ENCODE results near the gene SLC38A11. TPM values are rescaled to one million over a fixed set of nuclear protein-coding genes. Genes with fewer than 3 reads are reported as not detected.

Gene SLC38A11
- total and polyA plus RNA-seq, 4 donors = 2.2 to 28.9 (median 3.6) TPM

- no peak for DNase-seq (ENCODE audit: low read depth in 4 of 6, low spot score in 6 of 6)
- H3K27me3 ChIP-seq (ENCODE audit: control insufficient read depth, insufficient read depth, low read length) = no peaks in the 10 kb centered on the region
- no peaks in the 10 kb centered on the region for H3K9me3 ChIP-seq (ENCODE audit: control insufficient read depth, insufficient read depth, low read length)
- H3K4me3 ChIP-seq (ENCODE audit: low read depth, low read length) = no peak overlapping the region
- no peaks in the 10 kb centered on the region for H3K4me1 ChIP-seq (ENCODE audit: control insufficient read depth, insufficient read depth, low read length)
- no CpG with 5 or more reads among the region's 1 CpG for WGBS (ENCODE audit: insufficient coverage)
- H3K36me3 ChIP-seq (ENCODE audit: control insufficient read depth, insufficient read depth, low read length) = no peaks in the 10 kb centered on the region
- no peak overlapping the region for H3K27ac ChIP-seq (ENCODE audit: low read depth, low read length)
These were observed 18.9 kb upstream of the SLC38A11 start for GRCh38 chr2:164974221-164974620.

- Histone ChIP-seq H3K4me1 (ENCODE audit: control insufficient read depth, insufficient read depth, low read length) (no peaks in the 10 kb centered on the region), H3K27me3 (ENCODE audit: control insufficient read depth, insufficient read depth, low read length) (no peaks in the 10 kb centered on the region), H3K27ac (ENCODE audit: low read depth, low read length) (no peak overlapping the region), H3K4me3 (ENCODE audit: low read depth, low read length) (no peak overlapping the region), H3K36me3 (ENCODE audit: control insufficient read depth, insufficient read depth, low read length) (no peaks in the 10 kb centered on the region), H3K9me3 (ENCODE audit: control insufficient read depth, insufficient read depth, low read length) (no peaks in the 10 kb centered on the region)
- 100% methylated on average over 1 of the region's 4 CpGs for WGBS (ENCODE audit: insufficient coverage)
- DNase-seq (ENCODE audit: low read depth in 4 of 6, low spot score in 6 of 6) = no peak
These were observed 16.9 kb upstream of the SLC38A11 start for GRCh38 chr2:164972216-164972615.

DNA sequence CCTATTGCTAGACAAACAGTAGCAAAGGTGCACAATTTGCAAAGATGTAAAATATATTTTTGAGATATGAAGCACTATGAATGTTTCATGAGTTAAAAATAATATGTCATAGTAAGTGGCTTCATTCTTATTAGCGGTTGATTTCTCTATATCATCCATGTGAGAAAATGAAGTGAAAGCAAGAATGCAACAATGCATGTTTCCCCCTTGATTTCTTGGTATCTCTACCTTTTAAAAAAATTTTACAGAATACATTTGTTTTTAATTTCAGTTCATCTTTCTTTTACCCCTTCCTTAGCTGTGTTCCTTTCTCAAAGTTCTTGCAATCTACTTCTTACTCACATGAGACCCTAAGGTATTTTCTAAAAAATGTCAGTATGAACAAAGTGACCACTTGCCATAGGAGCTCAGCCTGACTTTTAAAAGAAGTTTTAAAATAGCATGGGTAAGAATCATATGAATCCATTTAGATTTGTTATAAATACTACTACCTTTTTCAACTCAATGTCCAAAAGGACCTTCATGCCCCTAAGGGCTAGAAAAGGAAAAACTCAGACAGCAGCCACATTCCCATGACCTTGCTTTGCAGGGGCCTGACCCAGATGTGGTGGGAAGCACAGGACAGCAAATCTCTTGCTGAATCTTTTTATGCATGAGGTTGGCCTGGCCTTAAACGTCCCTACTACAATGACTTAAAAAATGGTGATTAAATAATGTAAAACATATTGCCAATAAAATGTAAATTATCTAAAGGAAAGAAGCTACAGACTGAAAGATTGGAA, 14.8 kb upstream of the SLC38A11 start:
- Histone ChIP-seq H3K9me3 (ENCODE audit: control insufficient read depth, insufficient read depth, low read length) (no peaks in the 10 kb centered on the region), H3K27ac (ENCODE audit: low read depth, low read length) (no peak overlapping the region), H3K27me3 (ENCODE audit: control insufficient read depth, insufficient read depth, low read length) (no peaks in the 10 kb centered on the region), H3K36me3 (ENCODE audit: control insufficient read depth, insufficient read depth, low read length) (no peaks in the 10 kb centered on the region), H3K4me1 (ENCODE audit: control insufficient read depth, insufficient read depth, low read length) (no peaks in the 10 kb centered on the region), H3K4me3 (ENCODE audit: low read depth, low read length) (no peak overlapping the region)
- DNase-seq (ENCODE audit: low read depth in 4 of 6, low spot score in 6 of 6) = no peak
- no CpG with 5 or more reads among the region's 2 CpGs for WGBS (ENCODE audit: insufficient coverage)

DNA sequence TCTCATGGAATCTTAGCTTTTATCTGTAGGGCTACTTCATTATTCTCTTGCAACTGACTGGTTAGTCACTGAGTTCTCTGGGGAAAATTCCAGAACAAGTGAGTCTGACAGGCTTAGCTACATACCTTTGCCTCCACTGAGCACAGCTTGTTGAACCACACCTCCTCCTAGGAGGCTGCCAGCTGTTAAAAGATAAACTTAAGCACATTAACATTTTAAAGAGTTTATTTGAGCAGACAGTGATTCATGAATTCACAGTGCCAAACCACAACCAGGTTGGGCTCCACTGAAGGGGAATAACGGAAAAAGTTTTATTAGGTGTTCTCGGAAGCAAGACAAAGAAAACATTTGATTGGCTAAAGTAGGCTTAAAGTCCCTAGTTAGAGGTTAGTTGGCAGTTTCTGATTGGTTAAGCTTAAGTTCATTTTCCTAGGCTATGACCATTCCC, 12.5 kb upstream of the SLC38A11 start:
- Histone ChIP-seq H3K9me3 (ENCODE audit: control insufficient read depth, insufficient read depth, low read length) (no peaks in the 10 kb centered on the region), H3K4me3 (ENCODE audit: low read depth, low read length) (no peak overlapping the region), H3K27ac (ENCODE audit: low read depth, low read length) (no peak overlapping the region), H3K27me3 (ENCODE audit: control insufficient read depth, insufficient read depth, low read length) (no peaks in the 10 kb centered on the region), H3K4me1 (ENCODE audit: control insufficient read depth, insufficient read depth, low read length) (no peaks in the 10 kb centered on the region), H3K36me3 (ENCODE audit: control insufficient read depth, insufficient read depth, low read length) (no peaks in the 10 kb centered on the region)
- no peak for DNase-seq (ENCODE audit: low read depth in 4 of 6, low spot score in 6 of 6)
- WGBS (ENCODE audit: insufficient coverage) = 86% methylated on average over 2 of the region's 2 CpGs

DNA sequence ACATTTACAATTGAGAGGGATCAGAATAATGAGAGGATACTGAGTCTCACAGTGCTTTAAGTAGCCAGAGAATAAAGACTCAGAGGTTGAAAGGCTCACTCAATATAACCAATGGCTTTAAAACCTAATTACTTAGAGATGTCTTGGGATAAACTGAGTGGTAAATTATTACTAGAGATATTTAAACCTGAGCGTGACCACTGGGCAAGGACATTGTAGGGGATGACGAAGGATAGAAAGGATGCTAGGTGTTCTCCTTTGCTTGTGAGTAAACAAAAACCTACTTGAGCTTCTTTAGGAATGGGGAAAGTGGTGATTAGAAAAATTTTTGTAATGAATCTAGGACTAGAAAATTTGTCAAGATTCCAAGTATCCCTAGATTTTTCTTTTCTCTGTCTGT, 12.0 kb upstream of the SLC38A11 start:
- no peaks in the 10 kb centered on the region for H3K27me3 ChIP-seq (ENCODE audit: control insufficient read depth, insufficient read depth, low read length)
- H3K36me3 ChIP-seq (ENCODE audit: control insufficient read depth, insufficient read depth, low read length) = no peaks in the 10 kb centered on the region
- H3K27ac ChIP-seq (ENCODE audit: low read depth, low read length) = no peak overlapping the region
- H3K9me3 ChIP-seq (ENCODE audit: control insufficient read depth, insufficient read depth, low read length) = no peaks in the 10 kb centered on the region
- no peak for DNase-seq (ENCODE audit: low read depth in 4 of 6, low spot score in 6 of 6)
- H3K4me1 ChIP-seq (ENCODE audit: control insufficient read depth, insufficient read depth, low read length) = no peaks in the 10 kb centered on the region
- whole genome bisulfite sequencing (ENCODE audit: insufficient coverage) = 80% methylated on average over 1 of the region's 2 CpGs
- H3K4me3 ChIP-seq (ENCODE audit: low read depth, low read length) = no peak overlapping the region

DNA sequence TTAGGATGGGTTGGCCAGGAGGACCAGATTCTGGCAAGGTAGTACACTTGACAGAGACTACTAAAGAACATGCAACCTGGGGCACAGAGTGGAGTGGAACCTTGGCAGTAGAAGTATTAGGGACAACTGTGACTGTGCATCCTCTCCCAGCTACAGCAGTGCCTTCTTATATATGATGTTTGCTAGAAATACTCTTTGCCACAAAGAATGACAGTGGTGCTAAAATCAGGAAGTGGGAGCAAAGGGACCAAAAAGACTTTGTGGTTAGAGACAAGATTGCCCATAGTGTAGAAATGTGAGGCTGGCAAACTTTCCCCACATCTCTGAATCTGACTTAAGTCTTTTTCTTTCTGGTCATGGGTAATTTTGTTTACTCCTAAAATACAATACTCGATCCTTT, 9.4 kb upstream of the SLC38A11 start:
- H3K9me3 ChIP-seq (ENCODE audit: control insufficient read depth, insufficient read depth, low read length) = no peaks in the 10 kb centered on the region
- H3K4me1 ChIP-seq (ENCODE audit: control insufficient read depth, insufficient read depth, low read length) = no peaks in the 10 kb centered on the region
- no peak for DNase-seq (ENCODE audit: low read depth in 4 of 6, low spot score in 6 of 6)
- H3K27ac ChIP-seq (ENCODE audit: low read depth, low read length) = no peak overlapping the region
- H3K36me3 ChIP-seq (ENCODE audit: control insufficient read depth, insufficient read depth, low read length) = no peaks in the 10 kb centered on the region
- no peaks in the 10 kb centered on the region for H3K27me3 ChIP-seq (ENCODE audit: control insufficient read depth, insufficient read depth, low read length)
- WGBS (ENCODE audit: insufficient coverage) = no CpG with 5 or more reads among the region's 1 CpG
- H3K4me3 ChIP-seq (ENCODE audit: low read depth, low read length) = no peak overlapping the region

DNA sequence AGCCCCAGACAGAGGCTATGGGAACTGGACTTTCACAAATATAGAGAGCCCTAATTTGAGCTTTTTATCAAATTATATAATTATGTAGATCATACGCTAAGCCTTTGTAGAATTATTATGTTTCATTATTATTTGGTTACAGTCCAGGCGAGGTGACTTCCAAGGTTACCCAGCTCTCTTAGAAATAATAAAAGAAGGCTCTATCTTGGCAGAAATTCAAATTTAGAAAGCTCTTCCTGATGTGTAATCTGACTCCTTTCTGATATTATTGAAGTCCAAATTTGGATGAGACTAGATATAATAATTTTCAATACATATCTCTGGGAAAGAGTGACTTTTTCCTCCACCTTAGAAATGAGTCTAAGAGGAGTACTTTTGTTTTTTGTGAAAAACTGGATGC, 4.8 kb upstream of the SLC38A11 start:
- no peak overlapping the region for H3K4me3 ChIP-seq (ENCODE audit: low read depth, low read length)

GRCh38 chr2:164954186-164954585, 1.1 kb downstream of the SLC38A11 start:
- H3K4me1 ChIP-seq (ENCODE audit: control insufficient read depth, insufficient read depth, low read length) = peaks cover 4% of the 10 kb centered on the region
- no CpG with 5 or more reads among the region's 4 CpGs for WGBS (ENCODE audit: insufficient coverage)
- no peaks in the 10 kb centered on the region for H3K36me3 ChIP-seq (ENCODE audit: control insufficient read depth, insufficient read depth, low read length)
- H3K9me3 ChIP-seq (ENCODE audit: control insufficient read depth, insufficient read depth, low read length) = no peaks in the 10 kb centered on the region
- no peak for DNase-seq (ENCODE audit: low read depth in 4 of 6, low spot score in 6 of 6)
- H3K4me3 ChIP-seq (ENCODE audit: low read depth, low read length) = no peak overlapping the region
- H3K27me3 ChIP-seq (ENCODE audit: control insufficient read depth, insufficient read depth, low read length) = peaks cover 5% of the 10 kb centered on the region
- H3K27ac ChIP-seq (ENCODE audit: low read depth, low read length) = no peak overlapping the region

More for the DNA sequence above, 4.8 kb upstream of the SLC38A11 start:
- Histone ChIP-seq H3K9me3 (ENCODE audit: control insufficient read depth, insufficient read depth, low read length) (no peaks in the 10 kb centered on the region), H3K4me1 (ENCODE audit: control insufficient read depth, insufficient read depth, low read length) (peaks cover 1% of the 10 kb centered on the region), H3K27ac (ENCODE audit: low read depth, low read length) (no peak overlapping the region), H3K36me3 (ENCODE audit: control insufficient read depth, insufficient read depth, low read length) (no peaks in the 10 kb centered on the region), H3K27me3 (ENCODE audit: control insufficient read depth, insufficient read depth, low read length) (peaks cover under 1% of the 10 kb centered on the region)
- WGBS (ENCODE audit: insufficient coverage) = no CpG with 5 or more reads among the region's 2 CpGs
- peak in 1 of 6 donors; percentile 9 for DNase-seq (ENCODE audit: low read depth in 4 of 6, low spot score in 6 of 6)

DNA sequence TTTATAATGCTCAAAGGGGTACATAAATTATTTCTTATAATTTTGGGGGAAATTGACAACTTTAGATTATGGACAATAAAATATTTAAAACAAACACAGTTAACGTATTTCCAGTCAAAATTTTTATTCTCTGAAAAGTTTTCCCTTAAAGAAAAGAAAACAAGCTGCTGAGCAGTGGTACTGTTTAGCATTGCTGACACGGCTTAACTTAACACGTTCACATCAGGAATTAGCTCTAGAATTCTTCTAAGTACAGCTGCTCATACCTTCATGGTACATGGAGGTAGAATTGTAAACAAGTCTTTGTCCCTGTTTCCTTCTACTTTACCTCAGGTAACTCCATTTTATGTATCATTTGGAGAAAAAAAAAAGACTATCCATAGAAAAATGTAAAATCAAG, 2.0 kb downstream of the SLC38A11 start:
- WGBS (ENCODE audit: insufficient coverage) = 73% methylated on average over 2 of the region's 3 CpGs

GRCh38 chr2:164952057-164952702, 3.1 kb downstream of the SLC38A11 start:
- H3K27ac ChIP-seq (ENCODE audit: low read depth, low read length) = no peak overlapping the region

More for the DNA sequence above, 2.0 kb downstream of the SLC38A11 start:
- H3K27ac ChIP-seq (ENCODE audit: low read depth, low read length) = no peak overlapping the region
- H3K36me3 ChIP-seq (ENCODE audit: control insufficient read depth, insufficient read depth, low read length) = no peaks in the 10 kb centered on the region
- H3K27me3 ChIP-seq (ENCODE audit: control insufficient read depth, insufficient read depth, low read length) = peaks cover 5% of the 10 kb centered on the region
- H3K4me1 ChIP-seq (ENCODE audit: control insufficient read depth, insufficient read depth, low read length) = peaks cover 4% of the 10 kb centered on the region
- no peaks in the 10 kb centered on the region for H3K9me3 ChIP-seq (ENCODE audit: control insufficient read depth, insufficient read depth, low read length)
- DNase-seq (ENCODE audit: low read depth in 4 of 6, low spot score in 6 of 6) = no peak
- no peak overlapping the region for H3K4me3 ChIP-seq (ENCODE audit: low read depth, low read length)

More at GRCh38 chr2:164952057-164952702, 3.1 kb downstream of the SLC38A11 start:
- DNase-seq (ENCODE audit: low read depth in 4 of 6, low spot score in 6 of 6) = no peak
- Histone ChIP-seq H3K9me3 (ENCODE audit: control insufficient read depth, insufficient read depth, low read length) (no peaks in the 10 kb centered on the region), H3K4me1 (ENCODE audit: control insufficient read depth, insufficient read depth, low read length) (peaks cover 4% of the 10 kb centered on the region), H3K27me3 (ENCODE audit: control insufficient read depth, insufficient read depth, low read length) (peaks cover 5% of the 10 kb centered on the region), H3K36me3 (ENCODE audit: control insufficient read depth, insufficient read depth, low read length) (no peaks in the 10 kb centered on the region), H3K4me3 (ENCODE audit: low read depth, low read length) (no peak overlapping the region)
- 92% methylated on average over 6 of the region's 8 CpGs for WGBS (ENCODE audit: insufficient coverage)
